ENCODE results near the gene TEX47. TPM values are rescaled to one million over a fixed set of nuclear protein-coding genes. Genes with fewer than 3 reads are reported as not detected.

TEX47 gene
- total and polyA plus RNA-seq, 7 donors, result not detected

DNA sequence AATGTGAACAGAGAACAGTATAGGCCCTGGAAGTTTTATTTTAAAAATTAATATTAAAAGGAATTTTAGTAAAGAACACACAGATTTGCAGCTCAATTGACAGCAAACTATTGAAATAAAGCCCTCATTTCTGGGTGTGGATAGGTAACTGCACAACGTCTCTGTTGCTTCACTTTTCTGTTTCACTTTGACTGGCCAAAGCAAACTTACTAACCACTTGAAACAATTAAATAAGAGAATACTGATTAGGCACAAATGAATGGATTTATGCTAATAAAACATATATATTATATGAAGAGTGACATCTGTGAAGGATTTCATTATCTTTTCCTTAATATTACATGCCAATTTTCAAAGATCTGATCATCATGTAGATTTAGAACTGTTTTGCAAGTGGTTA, 24.1 kb downstream of the TEX47 start:
- 79 to 100% (median 81%) methylated on average over 1 of the region's 1 CpG for WGBS, 3 donors
- no peak for ATAC-seq
- intact Hi-C loops (cut with DNase I), result no loop called here

DNA sequence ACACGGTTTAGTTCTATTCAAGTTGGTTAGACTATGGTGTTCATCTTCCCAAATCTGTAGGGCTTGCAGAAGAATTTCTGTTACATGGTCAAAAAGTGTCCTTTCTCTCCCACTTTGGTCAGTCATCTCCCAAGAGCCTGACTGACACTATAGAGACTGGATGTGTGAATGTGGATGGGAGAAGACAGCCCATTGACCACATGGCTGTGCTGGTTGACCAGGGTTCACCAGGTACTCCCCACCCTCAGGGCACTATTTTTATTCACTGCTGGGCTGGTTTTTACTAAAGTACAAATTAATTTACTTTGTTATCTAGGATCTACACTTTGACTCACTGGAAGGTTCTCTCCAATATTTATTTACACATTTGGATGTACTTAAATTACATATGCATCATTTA, 33.8 kb downstream of the TEX47 start:
- ATAC-seq (no peak), DNase-seq (no peak)
- WGBS, 3 donors, result 48 to 62% (median 57%) methylated on average over 1 of the region's 1 CpG
- Histone ChIP-seq H3K4me1 (peaks cover 4% of the 10 kb centered on the region), H3K27me3 (ENCODE audit: insufficient read depth in 3 of 3, low read length in 2 of 3) (peaks cover 0 to 37% (median 6%) of the 10 kb centered on the region in 3 donors), H3K9me3 (no peaks in the 10 kb centered on the region), H3K36me3 (ENCODE audit: insufficient read depth in 1 of 2, low read depth in 1 of 2) (no peaks in the 10 kb centered on the region), H3K4me3 (no peak overlapping the region), H3K27ac (no peak overlapping the region)
- intact Hi-C loops (cut with DNase I), result no loop called here
- TF ChIP-seq, protein P1, sequence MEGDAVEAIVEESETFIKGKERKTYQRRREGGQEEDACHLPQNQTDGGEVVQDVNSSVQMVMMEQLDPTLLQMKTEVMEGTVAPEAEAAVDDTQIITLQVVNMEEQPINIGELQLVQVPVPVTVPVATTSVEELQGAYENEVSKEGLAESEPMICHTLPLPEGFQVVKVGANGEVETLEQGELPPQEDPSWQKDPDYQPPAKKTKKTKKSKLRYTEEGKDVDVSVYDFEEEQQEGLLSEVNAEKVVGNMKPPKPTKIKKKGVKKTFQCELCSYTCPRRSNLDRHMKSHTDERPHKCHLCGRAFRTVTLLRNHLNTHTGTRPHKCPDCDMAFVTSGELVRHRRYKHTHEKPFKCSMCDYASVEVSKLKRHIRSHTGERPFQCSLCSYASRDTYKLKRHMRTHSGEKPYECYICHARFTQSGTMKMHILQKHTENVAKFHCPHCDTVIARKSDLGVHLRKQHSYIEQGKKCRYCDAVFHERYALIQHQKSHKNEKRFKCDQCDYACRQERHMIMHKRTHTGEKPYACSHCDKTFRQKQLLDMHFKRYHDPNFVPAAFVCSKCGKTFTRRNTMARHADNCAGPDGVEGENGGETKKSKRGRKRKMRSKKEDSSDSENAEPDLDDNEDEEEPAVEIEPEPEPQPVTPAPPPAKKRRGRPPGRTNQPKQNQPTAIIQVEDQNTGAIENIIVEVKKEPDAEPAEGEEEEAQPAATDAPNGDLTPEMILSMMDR (IDR thresholded peaks at IDR 0.05), result no peak

More for the DNA sequence above, 24.1 kb downstream of the TEX47 start:
- TF ChIP-seq, protein P1 (IDR thresholded peaks at IDR 0.05), result no peak
- Histone ChIP-seq H3K9me3 (no peaks in the 10 kb centered on the region), H3K27me3 (ENCODE audit: insufficient read depth in 3 of 3, low read length in 2 of 3) (peaks cover 0 to 3% (median 0%) of the 10 kb centered on the region in 3 donors), H3K4me1 (no peaks in the 10 kb centered on the region), H3K27ac (no peak overlapping the region), H3K36me3 (ENCODE audit: insufficient read depth in 1 of 2, low read depth in 1 of 2) (no peaks in the 10 kb centered on the region), H3K4me3 (no peak overlapping the region)
- DNase-seq, result no peak

DNA sequence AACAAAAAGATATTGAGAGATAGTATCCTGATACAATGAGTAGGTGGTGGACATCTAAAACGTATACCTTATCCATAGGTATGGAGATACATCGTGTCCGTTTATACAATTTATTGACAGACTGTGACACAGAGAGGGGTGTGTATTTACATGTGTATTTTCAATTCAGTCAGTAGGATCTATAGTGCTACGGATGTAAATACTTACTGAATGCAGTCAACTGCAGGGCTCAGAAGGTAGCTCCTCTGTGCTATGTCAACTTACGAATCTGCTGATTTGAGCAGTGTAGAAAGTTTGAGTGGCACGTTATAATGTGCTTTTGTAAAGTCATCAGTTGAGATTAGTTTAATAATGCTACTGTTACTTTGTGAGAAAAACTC, 35.4 kb downstream of the TEX47 start:
- Histone ChIP-seq H3K4me1 (peaks cover 4% of the 10 kb centered on the region), H3K9me3 (no peaks in the 10 kb centered on the region), H3K27ac (no peak overlapping the region), H3K27me3 (ENCODE audit: insufficient read depth in 3 of 3, low read length in 2 of 3) (peaks cover 0 to 37% (median 6%) of the 10 kb centered on the region in 3 donors), H3K36me3 (ENCODE audit: insufficient read depth in 1 of 2, low read depth in 1 of 2) (no peaks in the 10 kb centered on the region), H3K4me3 (no peak overlapping the region)
- 27 to 31% (median 28%) methylated on average over 6 of the region's 6 CpGs for WGBS, 3 donors
- TF ChIP-seq, protein P1 (IDR thresholded peaks at IDR 0.05), result no peak
- intact Hi-C loops (cut with DNase I), result no loop called here
- DNase-seq (no peak), ATAC-seq (no peak)

DNA sequence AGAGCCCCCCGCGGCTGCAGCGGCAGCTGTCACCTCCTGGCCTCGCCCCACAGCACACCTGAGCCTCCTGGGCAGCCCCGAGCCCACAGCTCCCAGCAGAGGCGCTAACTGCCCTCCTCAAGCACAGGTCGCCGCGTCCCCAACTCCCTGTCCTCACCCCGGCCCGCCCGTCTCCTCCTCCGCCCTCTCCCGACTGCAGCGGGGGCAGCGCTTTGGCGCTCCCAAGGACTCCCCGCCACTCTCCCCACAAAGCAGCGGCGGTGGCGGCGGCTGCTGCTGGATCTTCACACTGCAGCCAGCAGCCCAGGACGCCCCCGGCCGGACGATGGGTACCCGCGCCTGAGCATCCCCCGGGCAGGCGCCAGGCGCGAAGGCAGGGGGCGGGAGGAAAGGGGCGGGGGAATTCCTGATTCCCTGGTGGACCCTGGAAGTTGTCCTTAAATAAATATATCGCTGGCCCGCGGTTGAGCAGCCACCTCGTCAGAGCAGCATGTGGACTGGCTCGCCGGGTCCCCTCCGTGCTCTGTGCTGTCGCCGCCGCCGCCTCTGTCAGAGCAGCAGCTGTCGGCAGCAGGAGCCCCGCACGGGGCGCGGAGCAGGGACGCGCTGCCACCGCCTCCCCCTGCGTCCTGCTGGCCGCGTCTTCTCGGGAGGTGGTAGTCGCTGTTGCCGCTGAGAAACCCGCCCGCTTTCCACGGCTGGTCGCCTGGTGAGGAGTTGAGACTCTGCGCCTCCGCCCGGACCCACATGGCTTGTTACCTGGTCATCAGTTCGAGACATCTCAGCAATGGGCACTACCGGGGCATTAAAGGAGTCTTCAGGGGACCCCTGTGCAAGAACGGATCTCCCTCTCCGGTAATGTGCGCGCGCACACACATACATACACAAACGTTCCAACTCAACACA, 36.1 kb downstream of the TEX47 start, which contains the start of gene ZNF804B:
TSS of gene ZNF804B (plus strand) at position 471 of the 906 bp plus-strand sequence. CDS start at position 748, 277 bp downstream.
- peaks cover 0 to 37% (median 6%) of the 10 kb centered on the region in 3 donors for H3K27me3 ChIP-seq (ENCODE audit: insufficient read depth in 3 of 3, low read length in 2 of 3)
- peak; percentile 10 to 42 for DNase-seq

More for the DNA sequence above, 36.1 kb downstream of the TEX47 start, which contains the start of gene ZNF804B:
- Histone ChIP-seq H3K36me3 (ENCODE audit: insufficient read depth in 1 of 2, low read depth in 1 of 2) (no peaks in the 10 kb centered on the region), H3K4me1 (peaks cover 4% of the 10 kb centered on the region), H3K9me3 (no peaks in the 10 kb centered on the region), H3K27ac (no peak within 1 kb of the TSS), H3K4me3 (peak within 1 kb of the TSS; percentile 37)
- no peak for ATAC-seq
- TF ChIP-seq, protein P1 (IDR thresholded peaks at IDR 0.05), result no peak
- intact Hi-C loops (cut with DNase I), result no loop called here
- 2 to 3% (median 3%) methylated on average over 61 to 74 of the region's 74 CpGs for WGBS, 3 donors
